A172 (cell line): ENCODE data around the gene IMMP2L. TPM values are rescaled to one million over a fixed set of nuclear protein-coding genes. Genes with fewer than 3 reads are reported as not detected.

Experiments used
- DNase-seq: peaks from one replicate; pipeline ENCODE4 v3.0.0-alpha.2; 2015; ENCODE audit warnings: low spot score
- total RNA-seq: library from RNA; depleted of rRNA; stranded (reverse); fragments of >200 nt; shearing (Covaris generic); gene quantifications from 2 replicates; pipeline ENCODE4 v1.2.3, GENCODE V29; 2014

The IMMP2L gene
- total RNA-seq, 1 experiment from 2014 or later = 22.6 TPM

DNA sequence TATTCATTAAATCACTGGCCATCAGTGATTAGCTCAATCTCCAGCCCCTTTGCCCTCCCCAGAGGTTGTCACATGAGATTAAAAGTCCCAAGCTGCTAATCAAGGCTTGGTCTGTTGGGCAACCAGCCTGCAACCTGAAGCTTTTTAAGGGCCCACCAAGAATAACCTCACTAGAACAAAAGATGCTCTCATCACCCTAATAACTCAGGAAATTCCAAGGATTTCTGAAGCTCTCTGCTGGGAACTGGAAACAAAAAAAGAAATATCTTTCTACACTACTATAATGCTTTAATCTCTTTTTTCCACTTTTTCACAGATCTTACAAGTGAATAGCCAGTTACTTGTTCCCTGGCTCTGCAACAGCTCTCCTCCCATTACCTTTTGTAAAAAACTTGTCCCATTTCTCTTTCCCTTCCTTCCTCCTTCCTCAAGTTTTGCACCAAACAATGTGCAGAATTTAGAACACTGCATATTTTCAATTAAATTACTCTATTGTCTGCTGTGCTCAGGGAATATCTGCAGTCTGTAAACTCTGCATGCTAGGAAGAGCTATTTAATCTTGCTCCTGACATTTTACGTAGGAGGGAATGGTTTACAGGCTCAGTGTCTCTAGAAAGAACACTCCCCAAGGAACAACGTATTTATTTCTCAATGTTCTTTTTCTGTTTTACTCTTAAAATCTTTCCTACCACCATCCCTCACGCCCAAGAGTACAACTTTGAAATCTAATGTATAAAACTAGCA lies 169.1 kb downstream of the IMMP2L start:
- DNase-seq = peak; percentile 45

DNA sequence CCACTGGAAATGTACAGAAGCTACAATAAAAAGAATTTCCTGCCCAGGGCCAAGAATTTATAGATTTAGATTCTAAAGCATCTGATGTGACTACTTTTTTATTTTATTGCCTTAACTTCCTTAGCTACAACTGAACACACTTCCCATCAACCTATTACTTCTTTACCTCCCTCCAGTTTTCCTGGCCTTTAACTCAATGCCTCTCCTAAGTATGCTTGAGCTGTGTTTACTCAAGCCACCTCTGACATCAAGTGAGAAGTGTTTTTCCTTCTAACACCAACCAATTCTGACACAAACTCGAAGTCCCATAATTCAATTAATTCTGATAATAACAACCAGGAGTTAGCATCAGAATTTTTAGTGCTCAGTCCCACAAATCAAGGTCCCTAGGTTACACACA lies 170.0 kb downstream of the IMMP2L start:
- DNase-seq = no peak

DNA sequence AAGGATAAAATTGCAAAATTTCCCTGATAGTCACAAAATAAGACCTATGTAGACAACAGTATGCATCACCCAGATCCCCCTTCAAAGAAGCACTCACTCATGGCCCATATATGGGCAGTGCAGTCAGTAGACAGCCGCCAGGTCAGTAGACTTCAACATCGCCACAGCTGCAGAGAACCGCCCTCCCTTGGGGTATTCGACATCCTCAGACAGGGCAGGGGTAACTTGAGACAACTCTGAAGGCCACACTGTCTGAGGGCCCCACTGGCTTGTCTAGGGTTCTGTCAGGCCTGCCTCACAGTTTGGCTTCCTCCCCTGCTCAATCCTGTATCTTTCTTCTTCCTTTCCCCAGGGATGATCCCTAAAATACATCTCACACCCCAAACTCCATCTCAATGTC lies 172.3 kb downstream of the IMMP2L start:
- DNase-seq = no peak

DNA sequence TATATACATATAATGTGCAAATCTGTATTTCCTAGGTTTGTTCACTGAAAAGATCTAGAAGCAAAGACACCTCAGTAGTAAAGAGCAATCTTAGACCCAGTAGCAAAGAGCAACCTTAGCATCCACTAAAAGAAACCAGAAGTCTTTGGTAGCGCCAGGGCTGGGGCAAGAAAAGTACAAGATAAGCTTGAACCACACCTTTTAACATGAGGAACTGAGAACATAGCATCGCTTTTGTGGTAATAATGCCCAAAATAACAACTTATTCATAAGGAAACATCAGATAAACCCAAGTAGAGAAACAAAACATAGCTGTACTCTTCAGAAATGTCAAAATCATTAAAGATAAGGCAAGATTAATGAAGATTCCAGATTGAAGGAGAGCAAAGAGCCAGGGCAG lies 173.4 kb downstream of the IMMP2L start:
- no peak for DNase-seq

DNA sequence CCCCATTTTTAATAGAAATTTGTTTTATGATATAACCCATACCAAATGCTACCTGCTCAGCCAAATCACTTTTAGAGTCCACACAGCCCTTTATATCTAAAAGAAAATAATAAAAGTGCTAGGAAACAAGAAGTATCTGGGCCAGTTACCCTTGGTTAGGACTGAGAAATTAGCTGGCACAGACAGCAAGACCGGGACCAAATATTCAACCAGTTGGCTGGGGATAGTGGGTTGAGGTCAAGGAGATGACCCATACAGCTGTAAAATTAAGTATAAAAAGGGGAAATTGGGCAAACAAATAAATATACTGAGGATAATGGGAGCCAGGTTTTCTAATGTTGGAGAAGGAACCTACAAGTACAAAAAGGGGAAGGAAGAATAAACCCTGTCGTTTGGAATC lies 174.3 kb downstream of the IMMP2L start:
- no peak for DNase-seq

DNA sequence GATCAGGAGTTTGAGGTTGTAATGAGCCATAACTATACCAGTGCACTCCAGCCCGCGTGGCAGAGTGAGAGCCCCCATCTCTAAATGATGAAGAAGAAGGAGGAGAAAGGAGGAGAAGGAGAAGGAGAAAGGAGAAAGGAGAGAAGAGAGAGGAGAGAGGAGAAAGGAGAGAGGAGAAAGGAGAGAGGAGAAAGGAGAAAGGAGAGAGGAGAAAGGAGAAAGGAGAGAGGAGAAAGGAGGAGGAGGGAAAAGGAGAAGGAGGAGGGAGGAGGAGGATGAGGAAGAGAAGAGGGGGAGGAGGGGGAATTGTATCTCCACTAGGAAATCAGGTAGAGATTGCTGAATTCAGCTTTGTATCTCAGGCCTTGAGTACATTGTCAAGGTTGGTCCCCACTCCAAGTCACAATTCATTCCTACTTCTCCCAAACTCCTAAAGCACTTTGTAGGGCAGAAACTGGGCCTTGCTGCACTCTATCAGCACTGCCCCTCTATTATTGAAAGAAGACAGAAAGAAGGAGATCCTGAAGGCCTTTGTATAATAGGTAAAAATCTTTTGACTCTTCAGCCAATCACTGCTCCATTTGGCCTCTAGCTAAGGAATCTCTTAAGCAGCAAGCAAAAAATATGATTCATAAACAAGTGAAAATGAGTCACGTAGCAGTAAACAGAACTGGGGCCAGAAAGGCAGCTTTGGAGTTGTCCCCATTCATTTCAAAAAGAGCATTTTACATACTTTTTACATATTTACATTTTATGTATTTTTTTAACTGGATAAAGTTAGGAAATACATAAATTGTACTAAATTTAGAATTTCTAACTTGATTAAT lies 178.0 kb downstream of the IMMP2L start:
- DNase-seq = peak; percentile 22

DNA sequence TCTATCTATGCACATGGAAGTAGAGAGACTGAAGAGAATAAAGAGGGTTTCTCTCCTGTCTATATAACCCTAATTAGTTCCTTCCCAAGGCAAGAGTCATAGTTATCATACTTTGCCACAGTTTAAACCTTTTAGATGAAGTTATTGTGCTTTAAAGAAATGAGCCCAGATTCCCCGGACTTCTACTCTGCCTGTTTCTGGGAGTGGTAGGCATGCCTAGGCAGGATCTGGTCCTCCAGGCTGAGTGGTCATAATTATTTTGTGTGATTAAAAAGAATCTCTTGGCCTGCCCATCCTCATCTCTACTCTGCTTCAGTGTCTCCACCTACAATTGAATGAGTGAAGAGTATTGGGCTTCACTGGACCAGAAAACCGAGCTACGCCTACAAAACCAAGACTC lies 179.2 kb downstream of the IMMP2L start:
- DNase-seq = no peak

DNA sequence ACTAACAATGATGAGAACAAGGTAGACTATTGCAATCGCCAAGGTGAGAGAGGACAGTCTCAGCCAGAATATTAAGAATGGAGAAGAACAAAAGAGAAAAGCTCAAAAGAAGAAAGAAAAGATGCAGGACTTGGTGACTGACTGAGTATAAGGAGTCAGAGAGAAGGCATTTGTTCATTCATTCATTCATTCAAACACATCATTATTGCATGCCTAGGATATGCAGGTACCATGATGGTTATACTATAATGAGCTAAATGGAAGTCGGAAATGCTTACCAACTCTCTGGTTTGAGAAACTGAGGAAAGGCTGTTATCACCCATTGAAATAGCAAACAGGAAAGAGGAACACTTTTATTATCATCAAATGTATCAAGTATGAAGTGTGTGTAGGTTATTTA lies 180.7 kb downstream of the IMMP2L start:
- DNase-seq = no peak

DNA sequence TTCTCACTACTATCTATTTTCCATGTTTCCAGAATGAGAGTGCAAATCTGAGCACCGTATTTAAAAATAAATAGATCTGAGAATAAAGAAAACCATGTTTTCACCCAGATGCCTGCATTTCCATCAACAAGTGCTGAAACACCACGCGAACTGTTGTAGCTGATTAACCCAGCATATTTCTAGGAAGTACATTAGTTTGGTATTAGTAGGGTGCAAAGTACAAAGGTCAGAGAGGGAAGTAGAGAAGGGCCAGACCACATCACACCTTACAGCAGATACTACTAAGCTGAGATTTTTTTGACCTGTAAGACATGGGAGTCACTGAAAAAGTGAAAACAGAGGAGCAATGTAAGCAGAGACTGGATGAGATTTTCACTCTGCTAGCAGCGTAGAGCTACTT lies 181.3 kb downstream of the IMMP2L start:
- no peak for DNase-seq

DNA sequence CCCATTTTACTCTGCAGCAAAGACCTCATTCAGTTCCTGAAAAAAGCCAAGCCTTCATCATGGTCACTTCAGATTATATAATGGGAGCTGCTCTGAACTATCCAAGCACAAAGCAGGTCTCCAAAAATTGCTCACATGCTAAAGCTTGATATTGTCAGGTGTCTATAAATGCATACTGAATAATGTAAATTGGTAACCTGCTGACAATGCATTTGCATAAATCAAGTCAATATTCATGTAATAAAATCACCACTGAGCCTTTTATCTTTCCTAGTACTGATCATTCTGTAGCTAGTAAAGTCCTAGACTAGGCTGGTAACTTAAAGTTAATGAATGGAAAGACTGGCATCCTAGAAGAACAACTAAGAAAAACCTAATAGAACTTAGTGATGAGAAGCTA lies 188.3 kb downstream of the IMMP2L start:
- DNase-seq = no peak

DNA sequence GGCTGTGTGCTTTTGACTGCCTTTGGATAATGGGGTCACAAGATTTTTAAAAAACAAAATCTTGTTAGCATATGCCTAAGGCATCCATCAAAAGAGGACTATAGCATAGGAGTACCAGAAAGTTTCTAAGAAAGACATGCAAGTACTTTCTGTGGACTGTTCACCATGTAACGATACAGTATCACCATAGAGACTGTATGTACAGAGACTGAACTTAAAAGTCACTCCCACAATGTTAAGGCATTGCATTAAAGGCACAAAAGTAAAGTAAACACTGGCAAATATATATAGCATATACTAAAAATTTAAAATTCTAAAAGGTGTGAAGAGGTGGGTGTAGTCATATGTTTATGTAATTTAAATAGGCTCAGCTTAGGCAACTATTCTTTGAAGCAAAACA lies 190.9 kb downstream of the IMMP2L start:
- DNase-seq = no peak

DNA sequence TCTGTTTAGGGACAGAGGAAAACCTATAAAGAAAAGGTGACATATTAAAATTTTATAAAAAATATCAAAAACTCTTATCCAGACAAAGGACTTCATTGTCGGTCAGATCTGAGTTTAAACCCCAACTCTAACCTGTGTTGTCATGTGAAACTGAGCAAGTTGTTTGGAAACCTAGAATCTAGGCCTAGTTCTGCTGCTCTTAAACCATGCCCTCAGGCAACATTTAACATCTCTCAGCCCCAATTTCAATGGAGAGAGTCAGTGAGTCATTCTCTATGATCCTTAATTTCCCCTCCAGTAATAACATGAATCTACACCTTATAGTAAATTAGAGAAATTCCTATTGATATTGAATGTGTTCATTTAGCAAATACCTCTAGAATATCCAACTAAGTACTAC lies 192.3 kb downstream of the IMMP2L start:
- no peak for DNase-seq

DNA sequence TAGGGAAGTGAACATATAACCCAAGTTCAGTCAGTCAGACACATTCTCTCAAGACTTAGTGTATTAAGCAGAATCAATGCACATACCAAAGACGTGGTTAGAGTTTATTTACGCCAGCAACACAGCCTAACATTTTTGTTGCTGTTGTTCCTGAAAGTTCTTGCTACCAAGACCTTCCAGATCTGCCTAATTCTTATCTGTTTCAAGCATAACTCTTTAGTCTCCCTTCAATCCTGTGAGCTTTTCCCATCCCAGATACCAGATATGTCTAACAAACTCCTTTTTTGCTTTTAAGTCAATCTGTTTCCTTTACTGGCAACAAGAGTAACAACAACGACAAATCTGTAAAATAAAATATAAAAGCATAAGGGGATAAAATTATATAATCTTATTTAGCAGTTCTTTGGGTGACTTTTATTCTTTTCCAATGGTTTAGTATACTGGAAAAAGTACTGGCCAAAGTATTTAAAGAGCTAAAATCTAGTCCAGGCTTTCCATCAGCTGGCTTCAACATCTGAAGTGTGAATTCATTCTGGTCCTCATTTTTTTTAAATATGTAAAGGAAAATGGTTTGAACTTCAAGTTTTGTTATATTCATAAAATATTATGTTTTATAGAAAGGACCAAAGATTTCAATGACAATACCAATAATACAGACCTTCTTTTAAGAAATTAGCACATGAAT lies 193.8 kb downstream of the IMMP2L start:
- DNase-seq = no peak

DNA sequence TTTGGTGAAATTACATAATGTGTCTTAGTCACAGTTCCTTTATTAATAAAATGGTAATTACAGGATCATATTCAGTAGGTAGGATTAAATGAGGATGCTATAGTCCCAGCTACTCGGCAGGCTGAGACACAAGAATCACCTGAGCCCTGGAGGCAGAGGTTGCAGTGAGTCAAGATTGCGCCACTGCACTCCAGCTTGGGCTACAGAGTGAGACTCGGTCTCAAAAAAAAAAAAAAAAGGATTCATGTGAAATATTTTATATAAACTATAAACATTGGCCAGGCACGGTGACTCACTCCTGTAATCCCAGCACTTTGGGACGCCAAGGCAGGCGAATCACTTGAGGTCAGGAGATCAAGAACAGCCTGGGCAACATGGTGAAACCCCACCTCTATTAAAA lies 197.9 kb downstream of the IMMP2L start:
- peak; percentile 30 for DNase-seq

DNA sequence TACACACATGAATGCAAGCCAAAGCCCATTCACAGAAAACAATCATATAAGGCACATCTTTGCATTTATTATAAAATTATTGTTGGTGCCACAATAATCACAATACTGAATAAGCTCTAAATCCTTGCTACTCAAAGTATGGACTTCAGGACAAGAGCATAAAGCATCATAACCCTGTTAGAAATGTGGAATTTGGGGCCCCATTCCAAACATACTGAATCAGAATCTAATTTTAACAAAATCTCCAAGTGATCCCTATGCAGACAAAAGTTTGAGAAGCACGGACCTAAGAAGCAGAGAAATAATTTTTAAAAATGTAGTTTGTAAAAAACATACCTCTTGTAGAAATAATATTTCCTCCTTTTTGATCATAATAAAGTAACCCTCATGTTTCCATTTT lies 199.2 kb downstream of the IMMP2L start:
- DNase-seq = peak; percentile 4

DNA sequence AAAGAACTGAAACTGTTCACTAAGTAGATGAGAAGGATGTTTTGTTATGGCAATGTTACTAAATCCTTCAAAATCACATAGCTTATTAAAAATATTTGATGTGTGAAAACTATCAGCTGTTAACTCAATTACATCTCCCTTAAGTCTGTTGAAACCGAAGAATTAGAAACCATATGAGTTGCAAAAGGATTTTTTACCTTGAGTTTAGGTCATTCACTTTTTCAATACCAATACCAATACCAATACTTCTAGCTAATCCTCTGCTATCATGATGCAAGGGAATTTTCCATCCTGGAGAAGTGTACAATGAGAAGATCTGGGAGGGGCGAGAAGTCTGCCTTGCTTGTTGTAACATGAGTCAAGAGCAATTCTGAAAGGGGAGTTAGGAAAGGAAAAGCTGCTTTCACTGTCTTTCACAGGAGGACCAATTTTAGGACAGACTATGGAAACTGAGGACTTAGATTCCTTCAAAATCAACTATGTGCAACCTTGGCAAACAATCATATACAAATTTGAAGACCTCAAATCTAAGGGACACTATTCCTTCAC lies 199.7 kb downstream of the IMMP2L start:
- DNase-seq = peak; percentile 6

DNA sequence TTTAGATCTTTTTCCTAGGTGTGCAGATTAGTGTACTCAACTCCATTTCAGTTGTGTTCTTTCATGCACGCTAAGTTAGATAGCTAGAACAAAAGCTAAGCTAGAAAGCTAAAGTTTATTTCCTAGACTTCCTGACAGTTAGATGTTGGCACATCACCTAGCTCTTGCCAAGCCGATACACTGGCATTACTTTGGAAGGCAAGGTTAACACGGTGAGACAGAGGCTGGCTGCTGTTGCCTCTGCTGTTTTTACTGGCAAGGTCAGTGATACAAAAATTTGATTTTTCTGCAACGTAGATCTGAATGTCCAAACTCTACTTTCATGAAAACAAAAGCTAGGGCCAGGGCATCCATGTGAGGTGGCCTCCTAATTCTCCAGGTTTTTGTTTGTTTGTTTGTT lies 203.4 kb downstream of the IMMP2L start:
- DNase-seq = no peak

DNA sequence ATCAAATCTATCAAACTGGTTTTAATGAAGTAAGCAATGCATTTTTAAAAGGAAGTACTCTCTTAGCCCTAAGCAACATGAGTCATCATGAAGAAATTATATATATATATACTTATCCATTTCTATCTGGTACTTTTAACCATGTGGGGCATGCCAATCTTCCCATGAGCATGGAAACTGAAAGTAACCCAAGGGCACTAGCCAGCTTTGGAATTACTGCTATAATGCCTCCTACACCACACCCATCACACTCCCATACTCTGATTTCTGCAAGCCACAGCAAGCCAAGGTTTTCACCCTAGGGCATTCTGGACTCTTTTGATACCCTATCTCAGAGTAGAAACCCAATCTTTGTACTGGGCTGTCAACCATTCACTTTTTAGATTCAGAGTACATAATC lies 204.6 kb downstream of the IMMP2L start:
- DNase-seq = peak; percentile 25

DNA sequence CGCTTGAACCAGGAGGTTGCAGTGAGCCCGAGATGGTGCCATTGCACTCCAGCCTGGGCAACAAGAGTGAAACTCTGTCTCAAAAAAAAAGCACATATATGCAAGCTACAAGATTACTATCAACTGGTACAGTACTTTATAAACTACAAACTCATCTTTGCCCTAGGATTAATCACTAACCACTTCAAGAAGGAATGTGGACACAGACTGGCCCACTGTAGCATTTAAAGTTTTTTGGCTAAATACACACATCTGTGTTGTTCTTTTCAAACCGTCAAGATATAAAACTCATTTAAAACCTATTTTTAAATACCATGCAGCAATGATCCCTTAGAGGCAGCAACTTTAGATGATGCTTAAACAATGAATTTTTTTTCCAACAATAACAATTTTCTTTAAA lies 205.4 kb downstream of the IMMP2L start:
- DNase-seq = no peak

DNA sequence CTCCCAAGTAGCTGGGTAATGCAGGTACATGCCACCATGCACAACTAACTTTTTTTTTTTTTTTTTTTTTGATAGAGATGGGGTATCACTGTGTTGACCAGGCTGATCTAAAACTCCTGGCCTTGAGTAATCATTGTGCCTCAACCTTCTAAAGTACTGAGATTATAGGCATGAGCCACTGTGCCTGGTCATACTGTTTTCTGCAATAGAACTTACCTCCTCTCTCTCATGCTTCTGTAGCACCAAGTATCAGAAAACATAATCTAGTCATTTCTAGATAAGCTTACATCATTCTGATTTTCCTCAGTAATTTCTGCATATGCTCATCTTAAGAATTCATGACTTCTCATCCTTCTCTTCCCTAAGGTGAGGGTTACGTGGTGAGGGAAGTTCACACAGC lies 210.0 kb downstream of the IMMP2L start:
- DNase-seq = no peak

DNA sequence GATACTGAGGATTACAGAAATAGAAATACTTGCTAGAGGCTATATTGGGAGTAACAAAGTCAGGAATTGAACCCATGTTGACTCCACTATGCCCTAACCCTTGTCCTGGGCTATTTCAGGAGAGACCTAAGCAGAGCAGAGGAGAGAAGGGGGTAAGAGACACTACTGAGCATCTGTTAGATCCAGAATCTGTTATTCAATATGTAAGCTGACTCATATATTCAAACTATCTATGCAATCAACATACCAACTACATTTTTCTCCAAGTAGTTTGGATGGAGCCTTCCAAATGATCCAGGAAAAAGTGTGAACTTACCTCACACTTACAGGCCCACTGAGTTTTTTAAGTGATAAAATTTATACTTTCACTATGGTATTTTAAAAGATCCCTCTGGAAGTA lies 216.1 kb downstream of the IMMP2L start:
- DNase-seq = no peak

DNA sequence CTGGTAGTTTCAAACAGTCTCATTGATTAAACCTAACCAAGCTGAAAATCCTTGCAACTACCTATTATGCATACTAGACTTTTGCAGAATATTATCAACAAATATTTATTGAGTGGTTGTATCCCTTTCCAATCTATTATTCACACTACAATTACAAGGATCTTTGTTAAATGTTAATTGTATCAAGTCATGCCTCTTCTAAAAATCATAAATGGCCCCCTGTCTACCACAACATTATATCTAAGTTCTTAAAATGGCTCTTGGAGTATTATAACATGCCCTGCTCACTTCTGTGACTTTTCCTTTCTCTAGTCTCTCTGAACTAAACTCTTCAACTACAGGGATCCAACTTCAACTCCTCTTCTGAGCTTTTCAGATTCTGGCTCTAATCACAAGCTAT lies 219.3 kb downstream of the IMMP2L start:
- DNase-seq = no peak

DNA sequence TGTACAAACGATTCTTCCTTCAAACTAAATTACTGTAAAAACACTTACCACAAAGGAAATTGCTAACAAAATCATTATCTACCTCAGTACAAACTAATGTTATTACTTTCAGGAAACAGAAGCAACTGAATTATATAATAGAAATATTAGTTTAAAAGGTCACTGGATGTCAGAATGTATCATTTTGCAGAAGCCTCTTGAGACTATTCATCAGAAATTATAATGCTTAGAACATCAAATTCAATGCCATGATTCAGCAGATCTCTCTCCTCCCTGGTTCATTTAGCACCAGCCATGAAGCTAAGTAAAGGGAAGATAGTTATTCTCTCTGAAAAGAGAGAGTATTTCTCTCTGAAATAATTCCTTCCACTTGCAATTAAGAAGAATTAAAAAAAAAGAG lies 223.3 kb downstream of the IMMP2L start:
- DNase-seq = no peak
